Tibial artery (tissue), 4 donors: ENCODE measurements around the gene TTC28.

ENCODE experiments used
- DNase-seq, 2 donors: peaks; one replicate each; pipeline ENCODE4 v3.0.0-alpha.2; 2019
- H3K27ac ChIP-seq, 2 donors: fragments of 200-600 bp; sonication (generic) in 1 of 2; 1 replicate in 1 of 2; 2 replicates in 1 of 2; pipeline ENCODE4 v1.5.1; 2018 to 2019; ENCODE audit warnings: mild to moderate bottlenecking in 1 of 2
- H3K27me3 ChIP-seq, 2 donors: fragments of 200-600 bp; sonication (generic) in 1 of 2; one replicate each; pipeline versions ENCODE4 v1.5.1 to v1.6.0; 2016 to 2019
- H3K36me3 ChIP-seq, 3 donors: fragments of 200-600 bp; sonication (generic) in 2 of 3; one replicate each; pipeline ENCODE4 v1.5.1; 2016 to 2019; ENCODE audit warnings: mild to moderate bottlenecking in 2 of 3
- H3K4me1 ChIP-seq, 4 donors: fragments of 200-600 bp; sonication (generic) in 2 of 4; 1 replicate in 3 of 4; 2 replicates in 1 of 4; pipeline ENCODE4 v1.5.1; 2016 to 2019
- H3K4me3 ChIP-seq, 2 donors: fragments of 200-600 bp; sonication (generic) in 1 of 2; 1 replicate in 1 of 2; 2 replicates in 1 of 2; pipeline ENCODE4 v1.5.1; 2018 to 2019; ENCODE audit warnings: mild to moderate bottlenecking in 2 of 2
- H3K9me3 ChIP-seq, 3 donors: fragments of 200-600 bp; sonication (generic) in 1 of 3; one replicate each; pipeline ENCODE4 v1.5.1; 2016 to 2019
- CTCF ChIP-seq, 2 experiments: fragments of 200-600 bp in 1 of 2; fragments of 450-650 bp in 1 of 2; IDR thresholded peaks; one replicate each; pipeline ENCODE4 v1.5.1; 2017 to 2019; ENCODE audit warnings: antibody characterized with exemption in 2 of 2, mild to moderate bottlenecking in 1 of 2, moderate library complexity in 1 of 2
- intact Hi-C: fragments of 100-400 bp; cut with DNase I; formaldehyde crosslinking; loops from one replicate; pipeline ENCODE4 v1.15.0; 2023; ENCODE audit warnings: low total_unique reads

The TTC28 gene

GRCh38 chr22:28408709-28409108, 270.9 kb downstream of the TTC28 start:
- DNase-seq, result no peak
- no peak for TF ChIP-seq CTCF (IDR thresholded peaks at IDR 0.05)
- H3K27me3 ChIP-seq, result no peaks in the 10 kb centered on the region
- H3K4me1 ChIP-seq, result peaks cover 0 to 26% (median 8%) of the 10 kb centered on the region in 4 donors
- no peak overlapping the region for H3K27ac ChIP-seq
- H3K4me3 ChIP-seq, result no peak overlapping the region
- intact Hi-C loops, result no loop called here
- H3K36me3 ChIP-seq, result no peaks in the 10 kb centered on the region
- H3K9me3 ChIP-seq, result no peaks in the 10 kb centered on the region

- intact Hi-C loops, result no loop called here
- Histone ChIP-seq H3K27ac (no peak overlapping the region), H3K36me3 (no peaks in the 10 kb centered on the region), H3K27me3 (no peaks in the 10 kb centered on the region), H3K4me1 (peaks cover 0 to 23% (median 7%) of the 10 kb centered on the region in 4 donors), H3K9me3 (no peaks in the 10 kb centered on the region), H3K4me3 (no peak overlapping the region)
- DNase-seq, result no peak
- TF ChIP-seq CTCF (IDR thresholded peaks at IDR 0.05), result no peak
These were observed 272.0 kb downstream of the TTC28 start for GRCh38 chr22:28407645-28408044.

GRCh38 chr22:28406246-28406645, 273.4 kb downstream of the TTC28 start:
- peaks cover 0 to 17% (median 3%) of the 10 kb centered on the region in 4 donors for H3K4me1 ChIP-seq
- no peak for TF ChIP-seq CTCF (IDR thresholded peaks at IDR 0.05)
- H3K36me3 ChIP-seq, result no peaks in the 10 kb centered on the region
- no peak for DNase-seq
- no peak overlapping the region for H3K27ac ChIP-seq
- no peak overlapping the region for H3K4me3 ChIP-seq
- no peaks in the 10 kb centered on the region for H3K9me3 ChIP-seq
- no peaks in the 10 kb centered on the region for H3K27me3 ChIP-seq
- intact Hi-C loops, result no loop called here

- intact Hi-C loops, result no loop called here
- Histone ChIP-seq H3K27me3 (no peaks in the 10 kb centered on the region), H3K36me3 (no peaks in the 10 kb centered on the region), H3K27ac (no peak overlapping the region), H3K4me1 (peaks cover 0 to 10% (median 2%) of the 10 kb centered on the region in 4 donors), H3K4me3 (no peak overlapping the region), H3K9me3 (no peaks in the 10 kb centered on the region)
- no peak for TF ChIP-seq CTCF (IDR thresholded peaks at IDR 0.05)
- no peak for DNase-seq
These were observed 274.1 kb downstream of the TTC28 start for GRCh38 chr22:28405588-28405987.

- TF ChIP-seq CTCF (IDR thresholded peaks at IDR 0.05), result no peak
These were observed 277.1 kb downstream of the TTC28 start for GRCh38 chr22:28402539-28402938.

GRCh38 chr22:28402060-28402459, 277.6 kb downstream of the TTC28 start:
- Histone ChIP-seq H3K27me3 (no peaks in the 10 kb centered on the region), H3K9me3 (no peaks in the 10 kb centered on the region), H3K4me3 (no peak overlapping the region), H3K27ac (no peak overlapping the region), H3K36me3 (no peaks in the 10 kb centered on the region), H3K4me1 (peaks cover 0 to 6% (median 1%) of the 10 kb centered on the region in 4 donors)
- TF ChIP-seq CTCF (IDR thresholded peaks at IDR 0.05), result no peak
- intact Hi-C loops, result no loop called here
- no peak for DNase-seq

More at GRCh38 chr22:28402539-28402938, 277.1 kb downstream of the TTC28 start:
- Histone ChIP-seq H3K4me3 (no peak overlapping the region), H3K36me3 (no peaks in the 10 kb centered on the region), H3K9me3 (no peaks in the 10 kb centered on the region), H3K27ac (no peak overlapping the region), H3K4me1 (peaks cover 0 to 5% (median 0%) of the 10 kb centered on the region in 4 donors), H3K27me3 (no peaks in the 10 kb centered on the region)
- DNase-seq, result no peak
- intact Hi-C loops, result no loop called here
